Neural cell (in vitro differentiated cells): ENCODE measurements around the gene SAMD4A. TPM values are rescaled to one million over a fixed set of nuclear protein-coding genes. Genes with fewer than 3 reads are reported as not detected.

Experiments
- H2AFZ ChIP-seq: fragments of 200-600, 300-800 bp; sonication (generic), shearing (Covaris generic); 2 replicates; pipeline ENCODE4 v1.6.0; 2014; ENCODE audit warnings: low read depth, mild to moderate bottlenecking, antibody characterized with exemption, low read length, moderate library complexity
- H3F3A ChIP-seq: fragments of 200-600 bp; shearing (Covaris generic); 2 replicates; pipeline ENCODE4 v1.6.1; 2016; ENCODE audit warnings: mild to moderate bottlenecking, moderate library complexity, mixed read lengths, antibody characterized with exemption, low read length; ENCODE audit not compliant: insufficient read depth, poor library complexity, severe bottlenecking
- H3K27ac ChIP-seq: fragments of 200-600, 300-800 bp; sonication (generic), shearing (Covaris generic); 2 replicates; pipeline ENCODE4 v1.5.1; 2014; ENCODE audit warnings: mild to moderate bottlenecking, low read length, moderate library complexity
- H3K27me3 ChIP-seq: fragments of 300-800, 200-600 bp; sonication (generic), shearing (Covaris generic); 2 replicates; pipeline ENCODE4 v1.6.0; 2014; ENCODE audit warnings: mild to moderate bottlenecking, low read depth, low read length, moderate library complexity; ENCODE audit not compliant: insufficient read depth
- H3K36me3 ChIP-seq: fragments of 300-800, 200-600 bp; sonication (generic), shearing (Covaris generic); 2 replicates; pipeline ENCODE4 v1.5.1; 2014; ENCODE audit warnings: mild to moderate bottlenecking, antibody characterized with exemption, low read length, moderate library complexity; ENCODE audit not compliant: insufficient read depth
- H3K4me2 ChIP-seq: fragments of 300-800, 200-600 bp; sonication (generic), shearing (Covaris generic); 2 replicates; pipeline ENCODE4 v1.6.0; 2014; ENCODE audit warnings: mild to moderate bottlenecking, low read length
- H3K4me3 ChIP-seq: fragments of 300-800, 200-600 bp; sonication (generic), shearing (Covaris generic); 2 replicates; pipeline ENCODE4 v1.5.1; 2014; ENCODE audit warnings: mild to moderate bottlenecking, low read length, moderate library complexity
- H3K79me2 ChIP-seq: fragments of 200-600 bp; shearing (Covaris generic); replicated peaks from 2 replicates; pipeline ENCODE4 v1.6.0; 2014; ENCODE audit warnings: mild to moderate bottlenecking, low read length, moderate library complexity; ENCODE audit not compliant: insufficient read depth
- H3K9ac ChIP-seq: fragments of 300-800, 200-600 bp; sonication (generic), shearing (Covaris generic); 2 replicates; pipeline ENCODE4 v1.6.1; 2016; ENCODE audit warnings: mild to moderate bottlenecking, low read length, mixed read lengths
- H3K9me2 ChIP-seq: fragments of 200-600 bp; shearing (Covaris generic); 2 replicates; pipeline ENCODE4 v1.6.1; 2016; ENCODE audit warnings: mild to moderate bottlenecking, low read length, mixed read lengths; ENCODE audit not compliant: insufficient read depth
- H3K9me3 ChIP-seq: fragments of 200-600, 300-800 bp; sonication (generic), shearing (Covaris generic); 2 replicates; pipeline ENCODE4 v1.6.1; 2016; ENCODE audit warnings: mild to moderate bottlenecking, mixed run types, low read length, moderate library complexity, mixed read lengths
- H4K20me1 ChIP-seq: fragments of 200-600 bp; shearing (Covaris generic); 2 replicates; pipeline ENCODE4 v1.6.1; 2016; ENCODE audit warnings: mild to moderate bottlenecking, mixed run types; ENCODE audit not compliant: insufficient read depth
- EP300 ChIP-seq: fragments of 450-650 bp; conservative IDR thresholded peaks from 2 replicates; pipeline ENCODE4 v1.6.1; 2014; ENCODE audit warnings: antibody characterized with exemption, mild to moderate bottlenecking, moderate library complexity; ENCODE audit not compliant: poor library complexity, severe bottlenecking
- EZH2 ChIP-seq: fragments of 200-600, 300-800 bp; shearing (Covaris generic), sonication (generic); IDR thresholded peaks from 2 replicates; pipeline ENCODE4 v1.6.1; 2014; ENCODE audit warnings: antibody characterized with exemption, low read length, borderline replicate concordance, mild to moderate bottlenecking; ENCODE audit not compliant: insufficient read depth, poor library complexity, severe bottlenecking
- MXI1 ChIP-seq: fragments of 450-650 bp; conservative IDR thresholded peaks from 2 replicates; pipeline ENCODE4 v1.6.1; 2014; ENCODE audit warnings: antibody characterized with exemption, mild to moderate bottlenecking; ENCODE audit not compliant: poor library complexity, severe bottlenecking
- POLR2AphosphoS5 ChIP-seq: IDR thresholded peaks from 2 replicates; pipeline ENCODE4 v1.6.1; 2012
- RAD21 ChIP-seq: fragments of 450-650 bp; conservative IDR thresholded peaks from 2 replicates; pipeline ENCODE4 v1.6.1; 2014; ENCODE audit warnings: antibody characterized with exemption, mild to moderate bottlenecking, moderate library complexity
- SMC3 ChIP-seq: fragments of 450-650 bp; conservative IDR thresholded peaks from 2 replicates; pipeline ENCODE4 v1.6.1; 2014; ENCODE audit warnings: antibody characterized with exemption, mild to moderate bottlenecking, moderate library complexity; ENCODE audit not compliant: poor library complexity
- TAF1 ChIP-seq: IDR thresholded peaks from 2 replicates; pipeline ENCODE4 v1.6.1; 2012; ENCODE audit warnings: low read depth
- polyA plus RNA-seq: library from polyadenylated mRNA; depleted of rRNA; stranded (reverse); fragments of >200 nt; gene quantifications from 2 replicates; pipeline ENCODE4 v1.2.3, GENCODE V29; 2014
- TF ChIP-seq, protein P1 (sequence below): IDR thresholded peaks from 2 replicates; pipeline ENCODE4 v1.6.1; 2012; ENCODE audit warnings: borderline replicate concordance
- TF ChIP-seq, protein P2 (sequence below): fragments of 450-650 bp; IDR thresholded peaks from 2 replicates; pipeline ENCODE4 v1.5.1; 2014; ENCODE audit warnings: antibody characterized with exemption, mild to moderate bottlenecking, moderate library complexity; ENCODE audit not compliant: poor library complexity, severe bottlenecking

The SAMD4A gene
- polyA plus RNA-seq, 1 donor from 2014 or later, result 1.0 TPM

DNA sequence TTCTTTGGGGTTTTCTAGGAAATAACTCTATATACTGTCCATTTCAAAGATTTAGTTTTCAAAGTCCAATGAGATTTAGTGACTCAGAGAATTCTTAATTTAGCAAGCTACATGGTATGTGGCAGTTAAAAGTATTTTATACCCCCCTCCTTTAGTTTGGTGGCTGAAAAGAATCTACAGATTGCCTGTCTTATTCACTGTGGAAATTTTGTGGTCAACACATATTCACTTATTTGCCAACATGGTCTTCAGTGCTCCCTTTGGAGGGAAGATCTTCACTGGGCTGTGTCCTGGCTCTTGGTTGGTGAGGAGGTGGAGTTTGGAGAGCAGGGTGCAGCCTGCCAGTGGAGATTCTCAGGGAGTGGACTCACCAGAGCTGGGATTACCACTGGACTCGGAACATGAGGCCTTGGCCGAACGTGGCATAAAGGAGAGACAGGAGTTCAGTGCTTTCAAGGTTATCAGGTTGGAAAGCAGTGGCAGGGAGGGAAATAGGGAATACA, 39.8 kb downstream of the SAMD4A start:
- Histone ChIP-seq H3K79me2 (no peaks in the 10 kb centered on the region), H3K36me3 (no peaks in the 10 kb centered on the region), H3K9me3 (no peaks in the 10 kb centered on the region), H3K27ac (no peak overlapping the region), H3K9me2 (no peaks in the 10 kb centered on the region), H3K9ac (no peak overlapping the region), H3K27me3 (no peaks in the 10 kb centered on the region), H3K4me3 (no peak overlapping the region), H2AFZ (no peak overlapping the region), H3F3A (no peaks in the 10 kb centered on the region), H4K20me1 (no peaks in the 10 kb centered on the region), H3K4me2 (no peak overlapping the region)
- TF ChIP-seq TAF1 (no peak), POLR2AphosphoS5 (no peak), EZH2 (no peak), EP300 (no peak), MXI1 (no peak), SMC3 (no peak), RAD21 (no peak)
- TF ChIP-seq, protein P1, sequence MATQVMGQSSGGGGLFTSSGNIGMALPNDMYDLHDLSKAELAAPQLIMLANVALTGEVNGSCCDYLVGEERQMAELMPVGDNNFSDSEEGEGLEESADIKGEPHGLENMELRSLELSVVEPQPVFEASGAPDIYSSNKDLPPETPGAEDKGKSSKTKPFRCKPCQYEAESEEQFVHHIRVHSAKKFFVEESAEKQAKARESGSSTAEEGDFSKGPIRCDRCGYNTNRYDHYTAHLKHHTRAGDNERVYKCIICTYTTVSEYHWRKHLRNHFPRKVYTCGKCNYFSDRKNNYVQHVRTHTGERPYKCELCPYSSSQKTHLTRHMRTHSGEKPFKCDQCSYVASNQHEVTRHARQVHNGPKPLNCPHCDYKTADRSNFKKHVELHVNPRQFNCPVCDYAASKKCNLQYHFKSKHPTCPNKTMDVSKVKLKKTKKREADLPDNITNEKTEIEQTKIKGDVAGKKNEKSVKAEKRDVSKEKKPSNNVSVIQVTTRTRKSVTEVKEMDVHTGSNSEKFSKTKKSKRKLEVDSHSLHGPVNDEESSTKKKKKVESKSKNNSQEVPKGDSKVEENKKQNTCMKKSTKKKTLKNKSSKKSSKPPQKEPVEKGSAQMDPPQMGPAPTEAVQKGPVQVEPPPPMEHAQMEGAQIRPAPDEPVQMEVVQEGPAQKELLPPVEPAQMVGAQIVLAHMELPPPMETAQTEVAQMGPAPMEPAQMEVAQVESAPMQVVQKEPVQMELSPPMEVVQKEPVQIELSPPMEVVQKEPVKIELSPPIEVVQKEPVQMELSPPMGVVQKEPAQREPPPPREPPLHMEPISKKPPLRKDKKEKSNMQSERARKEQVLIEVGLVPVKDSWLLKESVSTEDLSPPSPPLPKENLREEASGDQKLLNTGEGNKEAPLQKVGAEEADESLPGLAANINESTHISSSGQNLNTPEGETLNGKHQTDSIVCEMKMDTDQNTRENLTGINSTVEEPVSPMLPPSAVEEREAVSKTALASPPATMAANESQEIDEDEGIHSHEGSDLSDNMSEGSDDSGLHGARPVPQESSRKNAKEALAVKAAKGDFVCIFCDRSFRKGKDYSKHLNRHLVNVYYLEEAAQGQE, result no peak

DNA sequence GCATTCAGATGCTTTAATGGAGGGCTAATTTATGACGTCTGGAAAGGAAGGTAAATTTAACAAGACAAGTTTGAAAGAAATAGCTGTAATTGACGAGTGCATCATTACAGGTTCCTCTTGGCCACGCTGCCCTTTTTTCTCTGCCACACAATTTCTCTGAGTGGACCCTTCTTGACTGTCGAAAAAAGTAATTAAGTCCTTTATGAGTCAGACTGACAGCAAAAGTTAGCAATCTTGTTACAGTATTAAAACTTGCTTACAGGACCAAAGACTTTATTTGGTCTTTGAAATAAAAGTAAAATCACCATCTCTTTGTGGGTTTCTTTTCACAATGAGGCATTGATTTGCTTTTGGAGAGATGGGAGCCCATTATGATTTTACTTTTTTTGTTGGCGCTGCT, 42.6 kb downstream of the SAMD4A start:
- no peaks in the 10 kb centered on the region for H3K27me3 ChIP-seq
- no peak overlapping the region for H2AFZ ChIP-seq
- H3K4me3 ChIP-seq, result no peak overlapping the region
- no peaks in the 10 kb centered on the region for H3K9me3 ChIP-seq
- H3K36me3 ChIP-seq, result no peaks in the 10 kb centered on the region
- H3K9me2 ChIP-seq, result no peaks in the 10 kb centered on the region
- H3K27ac ChIP-seq, result no peak overlapping the region
- no peaks in the 10 kb centered on the region for H4K20me1 ChIP-seq
- no peak overlapping the region for H3K4me2 ChIP-seq
- H3K79me2 ChIP-seq, result no peaks in the 10 kb centered on the region
- no peaks in the 10 kb centered on the region for H3F3A ChIP-seq
- H3K9ac ChIP-seq, result no peak overlapping the region
- TF ChIP-seq, protein P2, sequence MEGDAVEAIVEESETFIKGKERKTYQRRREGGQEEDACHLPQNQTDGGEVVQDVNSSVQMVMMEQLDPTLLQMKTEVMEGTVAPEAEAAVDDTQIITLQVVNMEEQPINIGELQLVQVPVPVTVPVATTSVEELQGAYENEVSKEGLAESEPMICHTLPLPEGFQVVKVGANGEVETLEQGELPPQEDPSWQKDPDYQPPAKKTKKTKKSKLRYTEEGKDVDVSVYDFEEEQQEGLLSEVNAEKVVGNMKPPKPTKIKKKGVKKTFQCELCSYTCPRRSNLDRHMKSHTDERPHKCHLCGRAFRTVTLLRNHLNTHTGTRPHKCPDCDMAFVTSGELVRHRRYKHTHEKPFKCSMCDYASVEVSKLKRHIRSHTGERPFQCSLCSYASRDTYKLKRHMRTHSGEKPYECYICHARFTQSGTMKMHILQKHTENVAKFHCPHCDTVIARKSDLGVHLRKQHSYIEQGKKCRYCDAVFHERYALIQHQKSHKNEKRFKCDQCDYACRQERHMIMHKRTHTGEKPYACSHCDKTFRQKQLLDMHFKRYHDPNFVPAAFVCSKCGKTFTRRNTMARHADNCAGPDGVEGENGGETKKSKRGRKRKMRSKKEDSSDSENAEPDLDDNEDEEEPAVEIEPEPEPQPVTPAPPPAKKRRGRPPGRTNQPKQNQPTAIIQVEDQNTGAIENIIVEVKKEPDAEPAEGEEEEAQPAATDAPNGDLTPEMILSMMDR, result no peak
- TF ChIP-seq POLR2AphosphoS5 (no peak), EP300 (no peak), TAF1 (no peak), RAD21 (no peak)
- TF ChIP-seq, protein P1, result no peak
